IMR-90 (cell line): ENCODE data around the gene FAF1. TPM values are rescaled to one million over a fixed set of nuclear protein-coding genes. Genes with fewer than 3 reads are reported as not detected.

Experiments used
- ATAC-seq: fragments of 200-7000 bp; cut with Tn5 transposase; 2 replicates; pipeline ENCODE4 v1.9.1; 2020; ENCODE audit warnings: low read depth, mild to moderate bottlenecking, moderate library complexity
- BruUV-seq: library from RNA; stranded (reverse); fragments of 400-500 nt; replicated peaks from 2 replicates; lab custom pipeline; 2021; lab: Mats Ljungman, UMichigan
- CTCF ChIA-PET: fragments of 300-600 bp; formaldehyde crosslinking; extraction: SDS; loops from one replicate; lab custom pipeline; 2021; ENCODE audit warnings: antibody characterized with exemption; lab: Yijun Ruan, JAX
- POLR2A ChIA-PET: fragments of 300-600 bp; sonication (Branson Sonifier 250); formaldehyde crosslinking; loops from one replicate; lab custom pipeline; 2022; ENCODE audit warnings: antibody characterized with exemption; ENCODE audit not compliant: unreplicated experiment; lab: Charles Lee
- DNase-seq: peaks from one replicate; pipeline ENCODE4 v3.0.0; 2013
- H2AFZ ChIP-seq: replicated peaks from 2 replicates; pipeline ENCODE3; 2013; ENCODE audit warnings: low read length, mild to moderate bottlenecking; ENCODE audit not compliant: poor library complexity
- H2AK5ac ChIP-seq: 2 replicates; pipeline ENCODE4 v1.6.1; 2013; ENCODE audit warnings: low read depth, low read length, inconsistent platforms
- H2AK9ac ChIP-seq: replicated peaks from 2 replicates; pipeline ENCODE3; 2013; ENCODE audit warnings: mild to moderate bottlenecking, low read depth, low read length, moderate library complexity; ENCODE audit not compliant: poor library complexity
- H2BK120ac ChIP-seq: 2 replicates; pipeline ENCODE4 v1.6.1; 2013; ENCODE audit warnings: low read depth, low read length, inconsistent platforms
- H2BK15ac ChIP-seq: 3 replicates; pipeline ENCODE4 v1.6.1; 2013; ENCODE audit warnings: low read depth, low read length, inconsistent platforms
- H2BK20ac ChIP-seq: 2 replicates; pipeline ENCODE4 v1.6.1; 2013; ENCODE audit warnings: low read depth, mild to moderate bottlenecking, inconsistent platforms, low read length, moderate library complexity
- H2BK5ac ChIP-seq: 2 replicates; pipeline ENCODE4 v1.6.1; 2013; ENCODE audit warnings: mild to moderate bottlenecking, low read depth, low read length, inconsistent platforms; ENCODE audit not compliant: poor library complexity, severe bottlenecking
- H3K14ac ChIP-seq: replicated peaks from 2 replicates; pipeline ENCODE4 v1.6.1; 2013; ENCODE audit warnings: low read depth, low read length, inconsistent platforms
- H3K18ac ChIP-seq: 2 replicates; pipeline ENCODE4 v1.6.1; 2013; ENCODE audit warnings: low read depth, low read length, control low read depth
- H3K23ac ChIP-seq: 2 replicates; pipeline ENCODE4 v1.6.1; 2013; ENCODE audit warnings: low read depth, low read length, inconsistent platforms
- H3K27ac ChIP-seq: 2 replicates; pipeline ENCODE4 v1.5.1; 2013; ENCODE audit warnings: mild to moderate bottlenecking, control low read depth, low read length; ENCODE audit not compliant: insufficient read depth
- H3K27me3 ChIP-seq: 2 replicates; pipeline ENCODE4 v1.6.1; 2013; ENCODE audit warnings: low read length; ENCODE audit not compliant: control insufficient read depth, insufficient read depth
- H3K36me3 ChIP-seq: 2 replicates; pipeline ENCODE4 v1.6.1; 2013; ENCODE audit warnings: low read length, mixed read lengths; ENCODE audit not compliant: control insufficient read depth, insufficient read depth
- H3K4ac ChIP-seq: 2 replicates; pipeline ENCODE4 v1.6.1; 2013; ENCODE audit warnings: low read depth, low read length, inconsistent platforms
- H3K4me1 ChIP-seq: 2 replicates; pipeline ENCODE4 v1.6.1; 2013; ENCODE audit warnings: low read length, mixed read lengths; ENCODE audit not compliant: control insufficient read depth, insufficient read depth
- H3K4me2 ChIP-seq: 2 replicates; pipeline ENCODE4 v1.6.1; 2013; ENCODE audit warnings: low read depth, mild to moderate bottlenecking, control low read depth, low read length, moderate library complexity
- H3K4me3 ChIP-seq: 2 replicates; pipeline ENCODE4 v1.5.1; 2013; ENCODE audit warnings: low read depth, mild to moderate bottlenecking, control low read depth, low read length, moderate library complexity; ENCODE audit not compliant: insufficient read depth
- H3K56ac ChIP-seq: 2 replicates; pipeline ENCODE4 v1.6.1; 2013; ENCODE audit warnings: low read length, inconsistent platforms; ENCODE audit not compliant: insufficient read depth; ENCODE audit errors: extremely low read depth
- H3K79me1 ChIP-seq, 2 experiments: 2 replicates each; pipeline ENCODE4 v1.6.1; 2013; ENCODE audit warnings: low read length in 2 of 2, inconsistent platforms in 1 of 2, low read depth in 1 of 2
- H3K9ac ChIP-seq: 2 replicates; pipeline ENCODE4 v1.6.1; 2013; ENCODE audit warnings: low read depth, low read length, control low read depth
- H3K9me1 ChIP-seq: 2 replicates; pipeline ENCODE4 v1.6.1; 2013; ENCODE audit warnings: low read length, inconsistent platforms; ENCODE audit not compliant: insufficient read depth
- H3K9me3 ChIP-seq: 2 replicates; pipeline ENCODE4 v1.6.1; 2013; ENCODE audit warnings: low read length; ENCODE audit not compliant: control insufficient read depth, insufficient read depth
- H4K20me1 ChIP-seq: 2 replicates; pipeline ENCODE4 v1.6.1; 2013; ENCODE audit warnings: low read length, inconsistent platforms; ENCODE audit not compliant: insufficient read depth
- H4K5ac ChIP-seq: 2 replicates; pipeline ENCODE4 v1.6.1; 2013; ENCODE audit warnings: mild to moderate bottlenecking, low read depth, low read length, control low read depth
- H4K8ac ChIP-seq, 2 experiments: 2 replicates each; pipeline ENCODE4 v1.6.1; 2013; ENCODE audit warnings: low read depth in 2 of 2, low read length in 2 of 2, control low read depth in 1 of 2, inconsistent platforms in 1 of 2
- H4K91ac ChIP-seq: 2 replicates; pipeline ENCODE4 v1.6.1; 2013; ENCODE audit warnings: low read depth, low read length, inconsistent platforms; ENCODE audit not compliant: insufficient read depth
- CHD1 ChIP-seq: IDR thresholded peaks from 2 replicates; pipeline ENCODE4 v1.6.1; 2012; ENCODE audit warnings: low read depth, low read length, improper control_type of control experiment
- ELK1 ChIP-seq: fragments of 150-350 bp; IDR thresholded peaks from 2 replicates; pipeline ENCODE4 v1.6.1; 2016; ENCODE audit warnings: low read depth, mild to moderate bottlenecking, low read length, moderate library complexity, borderline replicate concordance
- MAFK ChIP-seq: IDR thresholded peaks from 2 replicates; pipeline ENCODE4 v1.6.1; 2012; ENCODE audit warnings: low read depth, low read length, improper control_type of control experiment
- MAZ ChIP-seq: IDR thresholded peaks from 2 replicates; pipeline ENCODE4 v1.6.1; 2012; ENCODE audit warnings: low read depth, mild to moderate bottlenecking, low read length, improper control_type of control experiment, moderate library complexity, borderline replicate concordance
- MXI1 ChIP-seq: IDR thresholded peaks from 2 replicates; pipeline ENCODE4 v1.6.1; 2012; ENCODE audit warnings: low read depth, mild to moderate bottlenecking, low read length, moderate library complexity, borderline replicate concordance
- NFE2L2 ChIP-seq: fragments of 150-350 bp; IDR thresholded peaks from 2 replicates; pipeline ENCODE4 v1.6.1; 2016; ENCODE audit warnings: low read depth, mild to moderate bottlenecking, low read length
- RAD21 ChIP-seq: IDR thresholded peaks from 2 replicates; pipeline ENCODE4 v1.6.1; 2012; ENCODE audit warnings: low read length, improper control_type of control experiment
- RCOR1 ChIP-seq: IDR thresholded peaks from 2 replicates; pipeline ENCODE4 v1.6.1; 2012; ENCODE audit warnings: mild to moderate bottlenecking, low read length, improper control_type of control experiment; ENCODE audit not compliant: insufficient replicate concordance
- RFX5 ChIP-seq: IDR thresholded peaks from 2 replicates; pipeline ENCODE4 v1.8.0; 2012; ENCODE audit warnings: low read depth, mild to moderate bottlenecking, low read length, moderate library complexity
- SMC3 ChIP-seq: fragments of 150-350 bp; IDR thresholded peaks from 2 replicates; pipeline ENCODE4 v1.6.1; 2016; ENCODE audit warnings: low read depth, mild to moderate bottlenecking, antibody characterized with exemption, low read length, moderate library complexity
- WGBS, 2 experiments: methylation state at CpG; one replicate each; pipeline versions ENCODE4 v1.1.5 to v1.1.7; 2013; ENCODE audit warnings: missing lambda C conversion rate in 2 of 2; ENCODE audit not compliant: insufficient read length in 1 of 2; ENCODE audit errors: extremely low coverage in 2 of 2; 5-methylcytosine and 5-hydroxymethylcytosine counted together
- dilution Hi-C: fragments of 300-500 bp; cut with HindIII; formaldehyde crosslinking; loops from one replicate; pipeline ENCODE4 v1.14.3; 2018; ENCODE audit warnings: low sequenced_read_pairs; ENCODE audit not compliant: unreplicated experiment
- in situ Hi-C: fragments of 300-500 bp; cut with MboI; formaldehyde crosslinking; loops from 3 replicates; pipeline ENCODE4 v1.14.3; 2019; ENCODE audit warnings: low sequenced_read_pairs, inconsistent platforms, mixed read lengths
- intact Hi-C: fragments of 100-400 bp; cut with micrococcal nuclease; formaldehyde crosslinking; loops from 2 replicates; pipeline ENCODE4 v1.10.0; 2022
- polyA plus RNA-seq, 3 experiments: library from polyadenylated mRNA; depleted of rRNA; stranded (reverse); fragments of >200 nt; gene quantifications; 2 replicates each; pipeline ENCODE4 v1.2.3, GENCODE V29; 2012; ENCODE audit warnings: low replicate concordance in 1 of 3
- total RNA-seq: library from RNA; depleted of rRNA; stranded (reverse); fragments of >200 nt; gene quantifications from 2 replicates; pipeline ENCODE4 v1.2.3, GENCODE V29; 2012
- TF ChIP-seq, protein P1 (sequence below): conservative IDR thresholded peaks from 2 replicates; pipeline ENCODE4 v1.5.1; 2012; ENCODE audit warnings: mild to moderate bottlenecking, low read depth, low read length, improper control_type of control experiment
- TF ChIP-seq, protein P2 (sequence below): fragments of 150-350 bp; IDR thresholded peaks from 2 replicates; pipeline ENCODE4 v1.6.1; 2017; ENCODE audit warnings: mild to moderate bottlenecking, antibody characterized with exemption, low read length, low read depth

The FAF1 gene
- total and polyA plus RNA-seq, 2 of the 4 experiments (the other 2 are of a cell fraction): 18.8 to 72.9 TPM

GRCh38 chr1:50426702-50427085 lies 533.4 kb downstream of the FAF1 start:
- Histone ChIP-seq H4K8ac (no peak overlapping the region), H2BK120ac (no peak overlapping the region), H3K36me3 (no peaks in the 10 kb centered on the region), H4K5ac (no peak overlapping the region), H3K23ac (no peak overlapping the region), H4K20me1 (0 out of 2 replicates have a peak, but pooled peaks cover 20% of the 10 kb centered on the region), H3K14ac (no peak overlapping the region), H2AK9ac (no peak overlapping the region), H2BK15ac (no peak overlapping the region), H3K9me1 (peaks cover 12% of the 10 kb centered on the region), H2AFZ (no peak overlapping the region), H3K27me3 (peaks cover 90% of the 10 kb centered on the region), H2BK20ac (no peak overlapping the region), H3K4me2 (no peak overlapping the region), H2BK5ac (no peak overlapping the region), H4K91ac (no peak overlapping the region), H3K4me1 (peaks cover 3% of the 10 kb centered on the region; the same call in 1 of the 2 replicates), H3K79me1 (no peaks in the 10 kb centered on the region), H3K9me3 (peaks cover 10% of the 10 kb centered on the region), H3K4ac (no peak overlapping the region), H3K9ac (no peak overlapping the region), H3K18ac (no peak overlapping the region), H3K27ac (no peak overlapping the region), H3K56ac (no peak overlapping the region), H3K4me3 (no peak overlapping the region), H2AK5ac (no peak overlapping the region)
- POLR2A ChIA-PET: no interaction called here
- 3% methylated on average over 12 of the region's 28 CpGs; no CpG with 5 or more reads in 1 of the 2 experiments for WGBS, 2 experiments
- dilution Hi-C loops: no loop called here
- no peak for TF ChIP-seq MAFK
- no peak for TF ChIP-seq RCOR1
- TF ChIP-seq, protein P1, sequence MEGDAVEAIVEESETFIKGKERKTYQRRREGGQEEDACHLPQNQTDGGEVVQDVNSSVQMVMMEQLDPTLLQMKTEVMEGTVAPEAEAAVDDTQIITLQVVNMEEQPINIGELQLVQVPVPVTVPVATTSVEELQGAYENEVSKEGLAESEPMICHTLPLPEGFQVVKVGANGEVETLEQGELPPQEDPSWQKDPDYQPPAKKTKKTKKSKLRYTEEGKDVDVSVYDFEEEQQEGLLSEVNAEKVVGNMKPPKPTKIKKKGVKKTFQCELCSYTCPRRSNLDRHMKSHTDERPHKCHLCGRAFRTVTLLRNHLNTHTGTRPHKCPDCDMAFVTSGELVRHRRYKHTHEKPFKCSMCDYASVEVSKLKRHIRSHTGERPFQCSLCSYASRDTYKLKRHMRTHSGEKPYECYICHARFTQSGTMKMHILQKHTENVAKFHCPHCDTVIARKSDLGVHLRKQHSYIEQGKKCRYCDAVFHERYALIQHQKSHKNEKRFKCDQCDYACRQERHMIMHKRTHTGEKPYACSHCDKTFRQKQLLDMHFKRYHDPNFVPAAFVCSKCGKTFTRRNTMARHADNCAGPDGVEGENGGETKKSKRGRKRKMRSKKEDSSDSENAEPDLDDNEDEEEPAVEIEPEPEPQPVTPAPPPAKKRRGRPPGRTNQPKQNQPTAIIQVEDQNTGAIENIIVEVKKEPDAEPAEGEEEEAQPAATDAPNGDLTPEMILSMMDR: no peak
- no peak for TF ChIP-seq ELK1
- TF ChIP-seq SMC3: no peak
- TF ChIP-seq MAZ: no peak
- no peak for TF ChIP-seq MXI1
- no peak for TF ChIP-seq NFE2L2
- no peak for TF ChIP-seq CHD1
- no peak for TF ChIP-seq RAD21
- no peak for TF ChIP-seq RFX5
- TF ChIP-seq, protein P2, sequence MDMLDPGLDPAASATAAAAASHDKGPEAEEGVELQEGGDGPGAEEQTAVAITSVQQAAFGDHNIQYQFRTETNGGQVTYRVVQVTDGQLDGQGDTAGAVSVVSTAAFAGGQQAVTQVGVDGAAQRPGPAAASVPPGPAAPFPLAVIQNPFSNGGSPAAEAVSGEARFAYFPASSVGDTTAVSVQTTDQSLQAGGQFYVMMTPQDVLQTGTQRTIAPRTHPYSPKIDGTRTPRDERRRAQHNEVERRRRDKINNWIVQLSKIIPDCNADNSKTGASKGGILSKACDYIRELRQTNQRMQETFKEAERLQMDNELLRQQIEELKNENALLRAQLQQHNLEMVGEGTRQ: no peak
- intact Hi-C loops: no loop called here
- CTCF ChIA-PET: no interaction called here
- no peak for ATAC-seq
- no TSS peak for BruUV-seq
- no peak for DNase-seq
- in situ Hi-C loops: no loop called here
